Measurements from ENCODE around the gene GLI3. TPM values are rescaled to one million over a fixed set of nuclear protein-coding genes. Genes with fewer than 3 reads are reported as not detected.
"Not testable (repeated sequence)": the region's sequence is repeated elsewhere in the genome, so short reads cannot be mapped to it uniquely, and the experiment has no call there.

Gene GLI3
- total RNA-seq, 1 donor from 2014 or later: 4.1 TPM

DNA sequence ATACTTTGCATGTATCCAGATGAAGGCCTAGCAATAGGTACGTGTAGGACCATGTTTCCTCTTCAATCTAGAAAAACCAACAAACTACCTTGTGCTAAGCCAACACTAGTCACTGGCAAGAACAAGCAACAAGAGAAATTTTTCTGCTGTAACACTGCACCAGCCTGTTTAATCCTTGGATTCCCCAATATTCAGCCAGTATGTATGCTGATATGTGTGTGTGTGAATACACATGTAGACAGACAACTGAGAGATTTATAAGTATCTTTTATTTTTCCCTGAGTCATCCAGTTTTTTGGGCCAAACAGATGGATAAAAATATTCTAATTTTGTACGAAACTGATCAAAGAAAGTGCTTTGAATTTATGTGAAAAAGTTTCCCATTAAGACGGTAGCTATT, 26.2 kb downstream of the GLI3 start:
- no peak for DNase-seq

DNA sequence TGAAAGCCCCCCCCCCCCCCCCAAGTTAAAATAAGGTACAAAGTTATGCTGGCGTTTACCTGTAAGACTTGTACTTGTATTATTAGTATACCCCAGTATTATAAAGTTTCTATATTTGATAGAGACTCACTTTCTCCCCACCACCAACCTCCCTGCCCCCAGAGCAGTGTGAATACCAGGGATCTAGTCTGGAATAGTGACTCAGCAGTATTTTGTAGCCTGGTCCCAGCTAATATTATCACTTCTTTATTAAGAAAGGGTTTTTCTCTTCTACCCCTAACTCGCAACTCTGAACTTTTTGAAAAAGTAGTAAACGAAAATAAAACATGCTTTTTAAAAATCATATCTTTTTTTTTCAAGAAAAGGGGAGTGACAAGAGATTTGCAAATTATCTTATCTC, 26.7 kb downstream of the GLI3 start:
- no peak for DNase-seq

DNA sequence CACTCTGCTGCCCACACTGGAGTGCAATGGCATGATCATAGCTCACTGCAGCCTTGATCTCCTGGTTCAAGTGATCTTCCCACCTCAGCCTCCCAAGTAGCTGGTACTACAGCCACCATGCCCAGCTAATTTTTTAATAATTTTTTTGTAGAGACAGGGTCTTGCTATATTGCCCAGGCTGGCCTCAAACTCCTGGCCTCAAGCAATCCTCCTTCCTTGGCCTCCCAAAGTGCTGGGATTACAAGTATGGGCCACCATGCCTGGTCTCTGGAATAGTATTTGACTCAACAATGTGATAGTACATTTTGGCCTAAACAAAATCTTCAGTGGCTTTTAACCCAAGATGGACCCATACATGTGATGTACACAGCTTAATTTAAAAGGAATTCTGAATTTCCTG, 27.9 kb downstream of the GLI3 start:
- DNase-seq: not testable (repeated sequence)

DNA sequence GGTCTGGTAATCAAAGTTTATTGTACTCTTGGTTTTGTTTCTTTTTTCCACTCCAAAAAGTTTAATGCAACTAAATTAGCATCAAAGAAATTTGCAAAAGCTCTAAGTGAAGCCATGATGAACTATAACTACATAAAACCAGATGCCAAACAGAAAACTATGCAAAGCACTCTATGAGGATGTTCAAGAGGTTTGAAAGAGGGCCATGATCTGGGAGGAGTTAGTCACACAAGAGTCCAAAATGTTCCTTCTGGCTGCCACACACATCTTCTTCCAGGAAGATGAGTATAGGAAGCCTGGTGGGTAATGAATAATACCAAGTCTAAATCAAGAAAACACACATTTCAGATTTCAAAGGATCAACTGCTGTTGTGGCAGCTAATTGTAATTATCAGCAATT, 28.4 kb downstream of the GLI3 start:
- no peak for DNase-seq

- DNase-seq: no peak
Measured at GRCh38 chr7:42207420-42207819, 29.6 kb downstream of the GLI3 start.

GRCh38 chr7:42203336-42203735, 33.7 kb downstream of the GLI3 start:
- DNase-seq: no peak

DNA sequence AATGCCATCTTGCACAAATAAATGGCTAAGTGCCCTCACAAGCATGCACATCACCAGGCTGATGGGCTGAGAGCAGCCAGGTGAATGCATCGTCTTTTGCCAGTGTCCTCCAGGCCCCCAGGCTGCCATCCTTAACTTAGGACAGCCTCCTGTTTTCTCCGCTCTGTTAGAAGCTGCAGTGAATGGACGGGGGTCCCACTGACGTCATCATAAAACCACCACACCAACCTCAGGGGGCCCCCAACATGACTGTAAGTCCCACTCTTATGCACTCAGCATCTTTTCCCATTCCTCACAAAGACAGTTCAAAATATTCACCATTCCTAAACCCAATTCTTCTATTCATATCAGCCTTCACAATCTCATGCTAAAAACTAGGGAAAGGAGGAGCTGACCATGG, 34.4 kb downstream of the GLI3 start:
- DNase-seq: no peak

DNA sequence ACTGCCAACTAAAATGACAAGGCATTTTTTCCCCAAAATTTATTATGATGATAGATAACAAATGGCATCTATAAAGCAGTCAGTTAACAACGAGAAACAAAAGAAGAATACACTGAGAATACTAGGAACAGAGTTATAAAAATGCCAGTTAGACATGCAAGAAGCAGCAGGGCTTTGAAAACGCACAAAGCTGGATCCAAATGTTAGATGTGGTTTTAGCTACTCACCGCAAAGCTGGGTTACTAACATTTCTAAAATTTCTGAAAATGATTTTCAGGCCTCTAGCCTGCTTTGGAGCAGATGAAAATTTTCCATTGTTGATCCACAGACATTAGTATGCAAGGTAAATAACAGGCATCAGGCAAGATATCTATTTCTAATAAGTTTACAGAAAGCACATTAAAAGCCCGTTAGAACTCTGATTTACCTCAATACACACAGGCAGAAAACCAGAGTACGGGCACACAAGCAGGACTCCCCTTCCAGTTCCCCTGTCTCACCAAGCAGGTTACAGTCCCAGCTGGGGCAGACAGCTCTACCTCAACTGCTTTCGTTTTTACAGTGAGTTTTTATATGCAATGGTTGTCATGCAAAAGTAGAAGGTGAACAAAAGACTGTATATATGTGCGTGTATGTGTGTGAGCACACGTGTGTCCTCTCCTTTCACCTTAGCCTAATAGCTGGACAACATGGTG, 37.9 kb downstream of the GLI3 start:
- no peak for DNase-seq

GRCh38 chr7:42198296-42198695, 38.7 kb downstream of the GLI3 start:
- no peak for DNase-seq

- no peak for DNase-seq
Measured at GRCh38 chr7:42197451-42197850, 39.6 kb downstream of the GLI3 start.

- no peak for DNase-seq
Measured at GRCh38 chr7:42194238-42194637, 42.8 kb downstream of the GLI3 start.

GRCh38 chr7:42193471-42194129, 43.4 kb downstream of the GLI3 start:
- DNase-seq: no peak

DNA sequence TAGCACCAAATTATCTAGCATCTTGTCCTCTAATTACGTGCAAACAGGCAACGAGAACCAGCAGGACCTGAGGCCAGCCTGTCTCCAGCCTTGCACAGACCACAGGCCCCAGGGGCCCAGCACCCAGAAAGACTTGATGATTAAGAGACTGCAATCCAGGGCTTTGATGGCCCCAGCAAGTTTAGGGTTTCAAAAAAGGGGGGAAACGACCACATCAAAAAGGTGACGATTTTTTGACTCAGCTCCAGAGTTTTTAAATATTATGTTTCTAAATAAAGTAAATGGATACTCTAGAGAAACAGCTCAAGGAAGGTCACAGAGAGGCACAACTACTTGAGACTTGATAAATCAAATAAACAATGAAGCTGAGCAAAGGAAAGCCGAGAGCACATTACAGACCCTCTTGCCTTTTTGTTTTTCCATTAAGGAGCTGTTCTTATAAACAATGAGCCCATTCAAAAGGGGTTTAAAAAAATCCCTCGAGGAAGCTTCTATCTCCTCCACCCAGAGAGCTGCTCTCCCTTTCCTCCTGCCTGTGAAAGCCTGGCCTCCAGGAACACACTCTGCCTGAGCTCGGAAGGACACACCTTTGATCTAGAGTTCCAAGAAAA, 44.1 kb downstream of the GLI3 start:
- DNase-seq: no peak

GRCh38 chr7:42192066-42192465, 44.9 kb downstream of the GLI3 start:
- DNase-seq: no peak

DNA sequence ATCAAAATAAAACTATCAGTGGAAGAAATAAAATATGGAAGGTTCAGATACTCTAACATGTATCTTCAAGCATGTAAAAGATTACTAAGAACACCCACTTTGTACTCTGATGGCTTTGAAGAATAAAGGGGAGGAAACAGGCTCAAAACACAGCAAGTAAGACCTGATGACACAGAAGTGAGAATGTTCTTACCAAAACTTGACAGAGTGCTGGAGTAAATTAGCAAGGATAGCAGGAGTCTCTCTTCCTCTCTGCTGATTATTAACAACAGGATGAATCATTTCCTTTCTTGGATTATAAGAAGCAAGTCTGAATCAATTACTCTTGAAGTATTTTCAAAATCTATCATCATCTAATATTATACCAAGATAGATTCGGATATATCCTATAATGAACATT, 47.5 kb downstream of the GLI3 start:
- no peak for DNase-seq

DNA sequence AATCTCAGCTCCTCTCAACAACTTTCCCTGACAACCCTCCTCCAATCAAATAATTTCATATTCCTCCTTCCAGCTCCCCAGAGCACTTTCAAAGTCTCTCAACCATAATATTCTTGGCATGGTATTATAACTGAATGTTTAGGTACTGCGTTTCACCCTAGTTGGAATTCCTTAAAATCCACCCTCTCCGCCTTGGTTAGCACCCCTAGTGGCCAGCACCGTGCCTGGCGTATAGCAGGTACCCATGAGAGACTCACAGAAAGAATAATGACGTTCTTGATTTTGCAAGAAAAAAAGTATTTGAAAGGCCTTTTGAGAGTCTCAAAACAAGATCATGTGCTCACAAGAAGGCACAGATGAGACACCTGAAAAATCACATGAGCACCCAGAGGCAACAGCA, 50.9 kb downstream of the GLI3 start:
- no peak for DNase-seq

DNA sequence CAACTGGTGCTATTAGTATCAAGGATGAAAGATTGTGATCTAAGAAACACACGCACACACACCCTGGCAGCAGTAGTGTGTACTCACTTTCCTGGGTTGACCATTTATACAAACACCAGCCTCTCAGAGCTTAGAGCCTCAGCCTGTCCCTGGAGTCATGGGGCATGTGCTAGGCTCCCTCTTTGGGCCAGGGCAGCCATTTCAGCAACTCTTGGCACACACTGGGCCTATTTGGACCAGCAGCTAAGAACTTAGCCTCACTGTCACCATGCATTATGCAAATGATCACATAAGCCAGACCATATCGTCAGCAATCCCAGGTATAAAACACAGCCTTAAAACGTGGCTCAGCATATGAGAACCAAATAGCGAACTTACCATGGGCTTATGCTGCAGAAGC, 51.3 kb downstream of the GLI3 start:
- DNase-seq: no peak

- no peak for DNase-seq
Measured at GRCh38 chr7:42183547-42183946, 53.5 kb downstream of the GLI3 start.

GRCh38 chr7:42181566-42181965, 55.4 kb downstream of the GLI3 start:
- DNase-seq: no peak

DNA sequence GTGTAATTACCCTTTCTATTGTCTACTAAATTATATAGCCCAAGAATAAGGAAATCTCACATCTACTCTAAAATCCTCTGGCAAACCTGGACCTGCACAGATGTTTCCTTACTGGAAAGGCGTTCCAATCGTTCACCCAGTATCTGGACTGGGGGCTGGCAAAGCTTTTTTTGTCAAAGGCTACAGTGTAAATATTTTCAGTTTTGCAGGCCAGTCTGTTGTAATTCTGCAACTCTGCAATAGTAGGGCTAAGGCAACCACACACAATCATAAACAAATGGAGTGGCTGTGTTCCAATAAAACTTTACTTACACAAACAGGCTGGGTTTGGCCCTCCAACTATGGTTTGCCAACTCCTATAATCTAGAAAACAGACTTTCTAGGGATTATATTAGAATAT, 56.2 kb downstream of the GLI3 start:
- DNase-seq: no peak

GRCh38 chr7:42176724-42177101, 60.3 kb downstream of the GLI3 start:
- no peak for DNase-seq

DNA sequence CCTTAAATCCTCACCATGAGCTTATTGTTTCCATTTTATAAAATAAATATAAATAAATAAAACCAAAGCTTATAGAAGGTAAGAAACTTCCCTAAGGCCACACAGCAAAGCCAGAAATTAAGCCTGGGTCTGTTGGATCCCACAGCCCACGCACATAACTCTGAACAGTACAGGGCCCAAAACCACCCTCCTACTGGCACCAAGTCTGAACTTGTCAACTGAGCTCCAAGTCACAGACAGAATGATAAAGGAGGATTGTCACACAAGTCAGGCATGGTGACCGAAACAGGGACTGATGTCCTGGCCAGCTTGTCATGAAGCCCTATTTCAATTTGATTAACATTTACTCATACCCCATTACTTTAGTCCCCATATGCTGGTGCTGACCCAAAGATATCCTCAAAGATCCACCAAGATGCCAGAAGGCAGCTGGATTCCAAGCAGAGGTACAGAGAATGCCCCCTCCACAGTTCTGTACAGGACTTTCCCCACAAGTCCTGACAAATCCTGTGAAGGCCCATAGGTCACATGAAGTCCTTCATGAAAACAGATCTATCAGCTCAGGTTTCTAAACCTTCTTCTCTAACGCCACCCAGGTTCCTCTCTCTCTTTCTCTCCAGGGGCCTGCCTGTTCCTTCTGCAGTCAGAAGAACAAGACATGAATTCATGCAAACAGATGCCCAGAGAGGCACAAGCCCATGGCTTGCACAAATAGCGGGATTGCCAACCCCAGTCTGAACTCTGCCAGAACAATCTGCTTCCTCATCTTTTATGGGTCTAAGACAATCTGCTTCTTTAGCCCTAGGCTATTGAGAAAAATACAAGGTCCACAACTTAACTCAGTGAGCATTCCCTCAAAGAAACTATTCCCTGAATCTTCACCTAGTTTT, 60.9 kb downstream of the GLI3 start:
- DNase-seq: no peak

GRCh38 chr7:42174391-42174912, 62.6 kb downstream of the GLI3 start:
- DNase-seq: no peak
